ENCODE results near the gene PLCL1.

The PLCL1 gene

DNA sequence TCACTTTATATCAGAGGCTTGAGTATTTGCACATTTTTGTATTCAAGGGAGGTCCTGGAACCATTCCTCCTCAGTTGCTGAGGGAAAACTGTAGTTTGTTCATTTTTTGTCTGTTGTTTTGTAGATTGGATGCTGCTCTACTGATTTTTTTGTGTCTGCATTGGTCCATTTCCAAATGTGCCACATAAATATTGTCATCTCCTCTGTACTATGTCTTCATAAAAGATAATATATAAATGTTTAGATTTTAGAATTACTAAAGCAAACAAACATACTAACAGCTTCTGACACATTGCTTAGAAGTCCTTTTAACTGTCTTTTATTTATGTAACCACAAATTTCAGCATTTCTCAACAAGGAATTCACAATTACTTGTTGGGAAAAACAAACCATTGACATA is 356.8 kb downstream of the PLCL1 start:
- DNase-seq (ENCODE audit: low read depth), result no peak
- no peak overlapping the region for H3K4me3 ChIP-seq (ENCODE audit: control insufficient read depth, low read depth, low read length)
- TF ChIP-seq, protein P1, sequence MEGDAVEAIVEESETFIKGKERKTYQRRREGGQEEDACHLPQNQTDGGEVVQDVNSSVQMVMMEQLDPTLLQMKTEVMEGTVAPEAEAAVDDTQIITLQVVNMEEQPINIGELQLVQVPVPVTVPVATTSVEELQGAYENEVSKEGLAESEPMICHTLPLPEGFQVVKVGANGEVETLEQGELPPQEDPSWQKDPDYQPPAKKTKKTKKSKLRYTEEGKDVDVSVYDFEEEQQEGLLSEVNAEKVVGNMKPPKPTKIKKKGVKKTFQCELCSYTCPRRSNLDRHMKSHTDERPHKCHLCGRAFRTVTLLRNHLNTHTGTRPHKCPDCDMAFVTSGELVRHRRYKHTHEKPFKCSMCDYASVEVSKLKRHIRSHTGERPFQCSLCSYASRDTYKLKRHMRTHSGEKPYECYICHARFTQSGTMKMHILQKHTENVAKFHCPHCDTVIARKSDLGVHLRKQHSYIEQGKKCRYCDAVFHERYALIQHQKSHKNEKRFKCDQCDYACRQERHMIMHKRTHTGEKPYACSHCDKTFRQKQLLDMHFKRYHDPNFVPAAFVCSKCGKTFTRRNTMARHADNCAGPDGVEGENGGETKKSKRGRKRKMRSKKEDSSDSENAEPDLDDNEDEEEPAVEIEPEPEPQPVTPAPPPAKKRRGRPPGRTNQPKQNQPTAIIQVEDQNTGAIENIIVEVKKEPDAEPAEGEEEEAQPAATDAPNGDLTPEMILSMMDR (IDR thresholded peaks at IDR 0.05; ENCODE audit: control insufficient read depth, insufficient read depth, low read depth, low read length, missing control alignments), result no peak

DNA sequence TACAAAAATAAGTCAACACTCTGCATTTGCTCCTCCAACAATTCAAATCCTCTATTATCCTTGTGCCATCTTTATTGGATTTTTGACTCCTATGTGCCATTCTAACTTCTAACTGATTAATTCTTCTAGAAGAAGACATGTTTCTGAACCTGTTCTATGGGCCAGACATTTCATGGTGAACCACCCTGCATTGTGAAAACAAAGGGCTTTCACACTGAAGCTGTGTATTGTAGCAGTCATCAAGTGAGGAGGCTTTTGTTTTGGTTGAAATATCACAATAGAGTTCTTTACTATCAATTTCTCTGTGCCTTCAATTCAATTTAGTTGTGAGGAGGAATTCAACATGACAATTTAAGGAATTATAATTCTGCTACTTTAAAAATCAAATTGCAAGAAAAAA is 357.9 kb downstream of the PLCL1 start:
- H3K4me3 ChIP-seq (ENCODE audit: control insufficient read depth, low read depth, low read length), result no peak overlapping the region
- no peak for DNase-seq (ENCODE audit: low read depth)
- TF ChIP-seq, protein P1 (IDR thresholded peaks at IDR 0.05; ENCODE audit: control insufficient read depth, insufficient read depth, low read depth, low read length, missing control alignments), result no peak

DNA sequence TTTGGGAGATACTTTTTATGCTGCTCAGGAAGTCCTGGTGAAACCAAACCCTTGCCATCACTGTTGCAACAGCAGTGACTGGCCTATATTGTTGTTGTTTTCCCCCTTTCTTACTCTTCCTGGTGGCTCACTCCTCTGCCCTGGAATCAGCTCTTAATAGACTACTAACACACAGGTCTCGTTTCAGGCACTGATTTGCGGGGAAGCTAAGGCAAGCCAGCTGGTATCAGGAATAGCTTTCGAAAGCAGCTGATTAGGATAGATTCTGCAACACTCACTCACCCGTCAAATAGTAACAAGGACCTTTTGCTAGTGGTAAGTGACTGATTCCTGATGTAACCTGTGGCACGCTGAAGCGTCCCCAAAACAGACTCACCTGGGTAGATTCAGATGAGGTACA is 360.4 kb downstream of the PLCL1 start:
- DNase-seq (ENCODE audit: low read depth), result no peak
- H3K4me3 ChIP-seq (ENCODE audit: control insufficient read depth, low read depth, low read length), result no peak overlapping the region
- TF ChIP-seq, protein P1 (IDR thresholded peaks at IDR 0.05; ENCODE audit: control insufficient read depth, insufficient read depth, low read depth, low read length, missing control alignments), result no peak

DNA sequence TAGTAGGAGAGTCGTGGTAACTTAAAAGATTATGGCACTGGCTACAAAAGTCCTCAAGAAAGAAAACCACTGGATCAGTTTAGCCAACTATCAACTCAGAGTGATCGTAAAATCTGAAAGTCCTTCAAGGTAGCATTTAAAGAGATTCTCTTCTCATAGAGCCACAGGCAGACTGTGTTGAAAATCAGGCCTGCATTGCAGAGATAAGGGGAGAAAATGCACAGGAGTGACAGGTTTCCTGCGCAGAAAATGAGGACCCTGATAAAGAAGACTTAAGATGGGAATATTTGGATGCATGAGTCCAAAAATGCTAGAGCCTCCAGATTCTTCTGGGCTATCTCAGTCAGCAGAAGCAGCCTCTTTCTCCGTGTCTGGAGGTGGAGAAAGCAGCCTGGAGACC is 360.9 kb downstream of the PLCL1 start:
- no peak for DNase-seq (ENCODE audit: low read depth)
- H3K4me3 ChIP-seq (ENCODE audit: control insufficient read depth, low read depth, low read length), result no peak overlapping the region
- TF ChIP-seq, protein P1 (IDR thresholded peaks at IDR 0.05; ENCODE audit: control insufficient read depth, insufficient read depth, low read depth, low read length, missing control alignments), result no peak

DNA sequence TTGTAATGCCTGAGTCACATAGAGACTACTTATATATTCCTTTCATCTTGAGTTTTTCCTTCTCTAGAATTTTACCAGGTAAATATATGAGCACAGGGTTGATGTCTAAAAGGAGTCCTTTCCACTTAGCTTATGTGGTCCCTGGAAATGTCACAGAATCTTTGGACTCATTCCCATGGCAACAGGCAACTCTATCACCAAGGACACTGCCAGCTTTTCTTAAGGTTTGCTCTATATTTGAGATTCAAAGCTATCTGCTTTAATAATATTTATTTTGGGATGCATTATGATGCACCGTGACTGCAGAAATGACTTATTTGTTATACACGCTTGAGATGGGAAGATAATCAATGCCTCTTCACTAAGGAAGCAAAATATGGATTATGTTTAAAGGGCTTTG is 363.0 kb downstream of the PLCL1 start:
- TF ChIP-seq, protein P1 (IDR thresholded peaks at IDR 0.05; ENCODE audit: control insufficient read depth, insufficient read depth, low read depth, low read length, missing control alignments), result no peak
- no peak for DNase-seq (ENCODE audit: low read depth)
- H3K4me3 ChIP-seq (ENCODE audit: control insufficient read depth, low read depth, low read length), result no peak overlapping the region

DNA sequence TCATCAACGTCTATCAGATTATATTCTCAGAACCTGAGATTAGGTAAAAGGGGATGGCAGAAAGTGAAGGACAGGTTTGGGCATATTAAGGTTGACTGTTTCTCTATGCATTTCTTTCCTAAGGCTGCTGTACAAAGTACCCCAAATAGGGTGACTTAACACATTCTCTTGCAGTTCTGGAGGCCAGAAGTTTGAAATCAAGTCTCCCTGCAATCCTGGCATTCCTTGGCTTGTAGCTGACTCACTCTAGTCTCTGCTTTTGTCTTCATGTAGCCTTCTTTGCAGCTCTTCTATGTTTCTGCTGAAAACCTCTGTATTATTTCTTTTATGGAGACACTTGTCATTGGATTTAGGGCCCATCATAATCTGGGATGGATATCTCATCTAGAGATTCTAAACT is 364.3 kb downstream of the PLCL1 start:
- no peak overlapping the region for H3K4me3 ChIP-seq (ENCODE audit: control insufficient read depth, low read depth, low read length)
- no peak for DNase-seq (ENCODE audit: low read depth)
- TF ChIP-seq, protein P1 (IDR thresholded peaks at IDR 0.05; ENCODE audit: control insufficient read depth, insufficient read depth, low read depth, low read length, missing control alignments), result no peak

DNA sequence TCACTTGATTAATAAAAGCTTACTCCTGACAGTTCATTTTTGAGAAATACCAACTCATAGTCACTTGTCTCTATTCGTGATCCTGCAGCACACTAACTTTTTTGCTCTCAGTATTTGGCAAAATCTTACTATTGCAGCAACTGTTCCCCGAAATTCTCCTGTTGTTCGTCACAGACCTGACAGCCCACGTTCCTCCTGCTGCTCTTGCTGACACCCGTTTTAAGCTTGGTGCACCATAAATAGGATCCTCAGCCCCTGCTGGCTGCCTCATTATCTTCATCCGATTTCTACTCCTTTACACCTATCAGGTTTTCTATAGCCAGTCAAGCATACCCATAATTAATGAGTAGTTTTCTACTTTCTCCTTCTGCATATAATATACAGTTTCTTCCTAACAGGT is 368.8 kb downstream of the PLCL1 start:
- DNase-seq (ENCODE audit: low read depth), result no peak
- H3K4me3 ChIP-seq (ENCODE audit: control insufficient read depth, low read depth, low read length), result no peak overlapping the region
- TF ChIP-seq, protein P1 (IDR thresholded peaks at IDR 0.05; ENCODE audit: control insufficient read depth, insufficient read depth, low read depth, low read length, missing control alignments), result no peak

All from AG09309 (cell line).